ENCODE data around the gene CEMIP.

DNA sequence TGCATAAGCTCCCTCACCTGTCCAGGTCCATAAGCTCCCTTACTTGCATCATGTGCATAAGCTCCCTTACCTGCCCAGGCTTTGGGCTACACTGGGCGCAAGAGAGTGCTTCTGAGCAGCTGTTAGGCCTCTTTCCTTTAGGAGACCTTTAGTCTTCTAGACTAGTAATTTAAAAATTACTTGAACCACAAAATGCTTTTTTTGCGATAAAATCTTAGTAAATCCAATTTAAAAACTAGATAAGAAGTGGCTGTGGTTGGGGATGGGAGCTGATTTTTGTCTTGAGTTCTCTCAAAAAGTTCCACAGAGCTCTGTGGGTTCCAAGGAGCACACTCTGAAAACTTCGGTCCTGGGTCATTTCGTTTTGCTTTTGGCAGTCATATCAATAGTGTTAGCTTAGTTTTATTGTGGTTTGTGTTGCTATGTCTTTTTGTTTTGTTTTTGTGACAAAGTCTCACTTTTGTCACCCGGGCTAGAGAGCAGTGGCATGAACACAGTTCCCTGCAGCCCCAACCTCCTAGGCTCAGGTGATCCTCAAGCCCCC, 6.7 kb downstream of the CEMIP start:
- TF ChIP-seq ZNF274 (IDR thresholded peaks at IDR 0.05; ENCODE audit: low read depth, low read length) (no peak), ELF1 (IDR thresholded peaks at IDR 0.05; ENCODE audit: borderline replicate concordance, low read depth) (no peak), EZH2 (IDR thresholded peaks at IDR 0.05) (no peak), CEBPB (IDR thresholded peaks at IDR 0.05; ENCODE audit: low read depth) (no peak), TCF7L2 (IDR thresholded peaks at IDR 0.05; ENCODE audit: borderline replicate concordance, extremely low read depth, insufficient read depth, insufficient read length) (no peak), RAD21 (IDR thresholded peaks at IDR 0.05; ENCODE audit: low read depth) (no peak), EGR1 (IDR thresholded peaks at IDR 0.05; ENCODE audit: low read depth) (no peak), POLR2AphosphoS5 (IDR thresholded peaks at IDR 0.05; ENCODE audit: low read depth, low read length) (no peak), POLR2A (IDR thresholded peaks at IDR 0.05; ENCODE audit: borderline replicate concordance, extremely low read depth, insufficient read depth, insufficient read length) (no peak)
- TF ChIP-seq, protein P1, sequence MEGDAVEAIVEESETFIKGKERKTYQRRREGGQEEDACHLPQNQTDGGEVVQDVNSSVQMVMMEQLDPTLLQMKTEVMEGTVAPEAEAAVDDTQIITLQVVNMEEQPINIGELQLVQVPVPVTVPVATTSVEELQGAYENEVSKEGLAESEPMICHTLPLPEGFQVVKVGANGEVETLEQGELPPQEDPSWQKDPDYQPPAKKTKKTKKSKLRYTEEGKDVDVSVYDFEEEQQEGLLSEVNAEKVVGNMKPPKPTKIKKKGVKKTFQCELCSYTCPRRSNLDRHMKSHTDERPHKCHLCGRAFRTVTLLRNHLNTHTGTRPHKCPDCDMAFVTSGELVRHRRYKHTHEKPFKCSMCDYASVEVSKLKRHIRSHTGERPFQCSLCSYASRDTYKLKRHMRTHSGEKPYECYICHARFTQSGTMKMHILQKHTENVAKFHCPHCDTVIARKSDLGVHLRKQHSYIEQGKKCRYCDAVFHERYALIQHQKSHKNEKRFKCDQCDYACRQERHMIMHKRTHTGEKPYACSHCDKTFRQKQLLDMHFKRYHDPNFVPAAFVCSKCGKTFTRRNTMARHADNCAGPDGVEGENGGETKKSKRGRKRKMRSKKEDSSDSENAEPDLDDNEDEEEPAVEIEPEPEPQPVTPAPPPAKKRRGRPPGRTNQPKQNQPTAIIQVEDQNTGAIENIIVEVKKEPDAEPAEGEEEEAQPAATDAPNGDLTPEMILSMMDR (IDR thresholded peaks at IDR 0.05 in 2 of 3, conservative IDR thresholded peaks at IDR 0.05 in 1 of 3; ENCODE audit: borderline replicate concordance in 1 of 3, insufficient read depth in 1 of 3, low read depth in 2 of 3, low read length in 2 of 3): no peak
- TF ChIP-seq, protein P2, sequence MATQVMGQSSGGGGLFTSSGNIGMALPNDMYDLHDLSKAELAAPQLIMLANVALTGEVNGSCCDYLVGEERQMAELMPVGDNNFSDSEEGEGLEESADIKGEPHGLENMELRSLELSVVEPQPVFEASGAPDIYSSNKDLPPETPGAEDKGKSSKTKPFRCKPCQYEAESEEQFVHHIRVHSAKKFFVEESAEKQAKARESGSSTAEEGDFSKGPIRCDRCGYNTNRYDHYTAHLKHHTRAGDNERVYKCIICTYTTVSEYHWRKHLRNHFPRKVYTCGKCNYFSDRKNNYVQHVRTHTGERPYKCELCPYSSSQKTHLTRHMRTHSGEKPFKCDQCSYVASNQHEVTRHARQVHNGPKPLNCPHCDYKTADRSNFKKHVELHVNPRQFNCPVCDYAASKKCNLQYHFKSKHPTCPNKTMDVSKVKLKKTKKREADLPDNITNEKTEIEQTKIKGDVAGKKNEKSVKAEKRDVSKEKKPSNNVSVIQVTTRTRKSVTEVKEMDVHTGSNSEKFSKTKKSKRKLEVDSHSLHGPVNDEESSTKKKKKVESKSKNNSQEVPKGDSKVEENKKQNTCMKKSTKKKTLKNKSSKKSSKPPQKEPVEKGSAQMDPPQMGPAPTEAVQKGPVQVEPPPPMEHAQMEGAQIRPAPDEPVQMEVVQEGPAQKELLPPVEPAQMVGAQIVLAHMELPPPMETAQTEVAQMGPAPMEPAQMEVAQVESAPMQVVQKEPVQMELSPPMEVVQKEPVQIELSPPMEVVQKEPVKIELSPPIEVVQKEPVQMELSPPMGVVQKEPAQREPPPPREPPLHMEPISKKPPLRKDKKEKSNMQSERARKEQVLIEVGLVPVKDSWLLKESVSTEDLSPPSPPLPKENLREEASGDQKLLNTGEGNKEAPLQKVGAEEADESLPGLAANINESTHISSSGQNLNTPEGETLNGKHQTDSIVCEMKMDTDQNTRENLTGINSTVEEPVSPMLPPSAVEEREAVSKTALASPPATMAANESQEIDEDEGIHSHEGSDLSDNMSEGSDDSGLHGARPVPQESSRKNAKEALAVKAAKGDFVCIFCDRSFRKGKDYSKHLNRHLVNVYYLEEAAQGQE (IDR thresholded peaks at IDR 0.05; ENCODE audit: low read depth): no peak

Measured in HCT116 (cell line).